ENCODE data around the gene SCUBE2.

Gene SCUBE2
- total RNA-seq: 0.09 to 0.78 reads per million in 2 experiments

DNA sequence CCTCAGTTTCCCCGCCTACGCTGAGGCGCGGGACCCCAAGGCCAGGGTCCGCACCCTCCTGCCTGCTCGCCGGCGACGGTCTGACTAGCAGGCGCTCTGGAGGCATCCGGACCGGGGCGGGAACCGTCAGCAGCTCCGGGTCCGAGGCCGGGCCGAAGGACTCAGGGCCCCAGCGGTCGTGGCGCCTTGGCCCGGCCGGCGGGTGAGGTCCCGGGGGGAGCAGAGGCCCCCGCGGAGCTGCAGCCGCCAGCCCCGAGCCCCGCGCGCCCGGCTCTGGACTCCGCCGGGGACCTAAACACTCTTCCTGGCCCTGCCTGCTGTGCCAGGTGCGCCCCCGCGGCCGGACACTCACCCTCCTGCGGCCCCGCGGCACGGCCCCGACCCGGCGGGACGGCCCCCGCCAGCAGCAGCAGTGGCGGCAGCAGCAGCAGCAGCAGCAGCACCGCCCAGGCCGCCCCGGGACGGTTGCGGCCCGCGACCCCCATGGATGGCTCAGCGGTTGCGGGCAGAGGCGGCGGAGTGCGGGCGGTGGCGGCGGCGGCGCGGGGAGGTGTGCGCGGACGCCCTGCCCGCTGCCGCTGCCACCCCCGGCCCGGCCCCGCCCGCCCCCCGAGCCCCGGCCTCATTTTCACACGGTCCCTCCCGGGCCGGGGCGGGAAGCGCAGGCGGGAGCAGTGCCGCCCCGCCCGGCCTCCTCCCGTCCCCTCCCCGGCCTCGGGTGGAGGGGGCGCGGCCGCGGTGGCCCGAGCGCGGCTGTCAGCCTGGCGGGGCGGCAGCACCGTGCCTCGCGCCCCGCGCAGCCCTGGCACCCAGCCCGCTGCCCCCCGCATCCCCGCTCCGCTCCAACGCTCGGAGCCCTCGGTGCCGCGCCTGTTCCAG is at the start of gene SCUBE2:
Gene SCUBE2 (minus strand): TSS at position 556 of the 879 bp plus-strand sequence. CDS start 71 bp downstream, at position 485.
- DNase-seq (ENCODE audit: low read depth): no peak

DNA sequence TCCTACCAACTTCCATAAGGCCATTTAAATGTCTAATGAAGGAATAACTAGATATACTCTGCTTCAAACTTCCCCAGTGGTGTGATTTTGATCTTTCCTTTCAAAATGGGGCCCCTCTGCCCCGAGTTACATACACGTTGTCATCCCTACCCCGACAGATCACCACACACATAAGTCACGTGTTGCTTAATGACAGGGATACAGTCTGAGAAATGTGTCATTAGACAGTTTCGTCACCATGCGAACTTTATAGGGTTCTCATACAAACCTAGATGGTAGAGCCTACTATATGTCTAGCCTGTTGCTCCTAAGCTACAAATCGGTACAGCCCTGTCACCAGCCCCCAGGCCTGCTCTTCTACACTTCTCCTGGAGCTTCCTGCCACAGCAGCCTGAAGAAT is 49.8 kb upstream of the SCUBE2 start:
- DNase-seq (ENCODE audit: low read depth): no peak

DNA sequence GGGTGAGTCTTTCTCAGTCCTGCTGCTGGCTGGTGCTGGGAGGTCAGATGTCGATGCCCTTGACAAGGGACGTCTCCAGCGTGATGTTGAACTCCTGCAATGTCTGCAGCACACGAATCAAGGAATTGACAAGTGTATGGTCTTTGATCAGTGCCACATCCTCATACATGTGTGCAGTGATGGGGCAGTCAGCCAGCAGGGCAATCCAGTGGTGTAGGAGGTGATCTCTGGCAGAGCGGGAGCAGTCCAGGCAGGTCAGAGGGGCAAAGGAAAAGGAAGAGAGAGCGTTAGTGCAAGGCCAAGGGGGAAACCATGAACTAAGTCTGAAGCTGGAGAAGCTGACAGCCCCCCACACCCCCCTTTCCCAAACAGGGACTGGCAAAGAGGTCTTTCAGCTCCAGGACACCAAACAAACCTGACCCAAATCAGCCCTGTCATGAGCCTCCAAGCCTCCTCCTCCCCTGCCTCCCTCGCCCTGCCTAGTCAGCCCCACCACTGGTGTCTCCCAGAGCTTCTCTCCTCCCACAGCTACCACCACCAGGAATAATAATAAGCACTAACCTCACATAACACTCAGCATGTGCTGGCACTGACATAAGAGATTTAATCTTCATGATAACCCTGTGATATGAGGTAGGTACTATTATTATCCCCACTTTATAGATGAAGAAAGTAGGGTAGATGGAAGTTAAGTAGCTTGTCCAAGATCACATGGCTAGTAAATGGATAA is 48.4 kb upstream of the SCUBE2 start:
- no peak for DNase-seq (ENCODE audit: low read depth)

DNA sequence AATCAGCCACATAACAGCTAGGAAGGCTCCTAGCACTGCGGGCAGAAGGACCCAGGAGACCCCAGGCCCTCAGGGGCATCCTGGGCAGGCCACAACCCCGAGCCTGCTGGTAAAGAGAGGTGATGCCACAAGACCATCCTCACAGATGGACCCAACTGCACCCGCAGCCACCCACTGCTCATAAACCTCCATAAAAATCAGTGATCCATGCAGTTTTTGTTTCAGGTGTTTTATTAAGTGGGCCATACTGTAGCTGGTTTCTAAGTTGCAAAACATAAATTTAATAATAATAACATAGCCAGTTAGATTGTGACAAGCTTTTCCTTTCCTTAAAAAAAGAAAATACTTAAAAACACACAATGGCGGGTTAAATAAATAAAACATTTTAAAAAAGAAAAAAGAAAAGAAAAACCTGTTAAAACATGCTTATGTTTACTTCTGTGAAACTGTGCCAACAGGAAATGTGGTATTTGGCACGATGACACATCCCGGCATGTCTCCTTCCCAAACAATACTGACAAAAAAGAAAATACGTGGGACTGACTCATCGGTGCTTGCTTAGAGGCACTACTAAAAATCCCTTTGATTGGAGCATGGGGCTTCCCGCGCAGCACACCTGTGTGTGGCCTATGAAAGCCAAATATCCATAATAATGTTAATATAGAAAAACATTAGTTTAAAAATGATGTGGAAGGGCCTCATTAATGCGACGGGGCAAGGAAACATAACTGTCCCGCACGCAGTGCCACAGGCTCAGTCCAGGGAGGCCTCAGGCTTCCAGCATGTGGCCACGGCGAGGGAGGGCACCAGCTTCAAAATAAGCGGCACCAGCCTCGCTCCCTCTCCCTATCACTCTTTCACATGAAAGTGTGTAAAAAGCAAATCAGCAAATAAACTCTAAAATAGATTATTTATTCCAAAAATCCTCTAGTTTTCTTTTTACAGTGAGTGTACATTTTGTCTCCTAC is 47.5 kb upstream of the SCUBE2 start:
- DNase-seq (ENCODE audit: low read depth): no peak

DNA sequence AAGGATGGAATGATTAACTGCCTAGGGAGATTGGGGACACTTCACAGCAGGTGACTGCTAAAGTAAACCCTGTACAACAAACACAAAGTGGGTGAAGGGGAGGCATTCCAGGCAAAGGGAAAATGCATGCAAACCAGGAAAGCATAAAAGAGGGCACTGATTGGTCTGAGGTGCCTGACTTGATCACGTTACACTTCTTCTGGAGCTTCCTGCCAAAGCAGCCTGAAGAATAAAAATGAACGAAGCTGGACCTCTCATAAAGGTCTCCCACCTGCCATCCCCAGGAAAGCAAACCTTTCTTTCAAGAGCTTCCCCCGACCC is 46.7 kb upstream of the SCUBE2 start:
- no peak for DNase-seq (ENCODE audit: low read depth)

DNA sequence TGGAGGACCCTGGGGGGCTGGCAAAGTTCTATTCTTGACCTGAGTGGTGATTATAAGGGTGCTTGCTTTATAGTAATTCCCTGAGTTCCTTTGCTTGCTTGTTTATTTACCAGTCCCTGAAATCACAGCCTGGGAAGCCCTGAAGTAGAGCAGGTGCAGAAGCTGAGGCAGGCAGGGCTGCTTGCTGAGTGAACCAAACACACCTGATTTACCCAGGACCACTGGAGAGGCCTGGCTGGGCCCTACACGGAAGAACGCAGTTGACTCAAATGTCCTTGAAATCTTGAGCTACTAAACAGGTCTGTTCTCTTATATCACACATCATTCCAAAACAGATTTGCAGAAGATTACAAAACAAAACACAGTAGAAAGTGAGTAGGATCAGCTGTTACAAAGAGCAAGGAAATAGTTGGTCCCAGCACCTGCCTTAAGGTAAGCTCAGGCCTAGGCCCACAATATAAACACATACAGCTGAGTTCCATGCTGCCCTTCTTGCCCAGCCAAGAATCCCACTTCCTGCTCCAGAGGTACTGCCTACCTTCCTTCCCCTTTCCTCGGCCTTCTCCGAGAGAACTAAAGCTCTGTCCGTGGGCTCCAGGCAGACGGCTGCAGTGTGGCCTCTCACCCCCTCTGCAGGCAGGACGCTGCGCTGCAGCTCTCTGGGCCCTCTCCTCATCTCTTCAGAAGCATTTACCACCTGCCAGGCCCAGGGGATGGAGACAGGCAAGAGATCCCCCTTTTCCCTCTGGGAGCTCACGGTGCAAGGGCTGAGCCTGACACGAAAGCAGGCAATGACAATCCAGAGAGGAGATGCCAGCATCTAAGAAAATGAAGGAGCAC is 46.1 kb upstream of the SCUBE2 start:
- peak; percentile 38 for DNase-seq (ENCODE audit: low read depth)

DNA sequence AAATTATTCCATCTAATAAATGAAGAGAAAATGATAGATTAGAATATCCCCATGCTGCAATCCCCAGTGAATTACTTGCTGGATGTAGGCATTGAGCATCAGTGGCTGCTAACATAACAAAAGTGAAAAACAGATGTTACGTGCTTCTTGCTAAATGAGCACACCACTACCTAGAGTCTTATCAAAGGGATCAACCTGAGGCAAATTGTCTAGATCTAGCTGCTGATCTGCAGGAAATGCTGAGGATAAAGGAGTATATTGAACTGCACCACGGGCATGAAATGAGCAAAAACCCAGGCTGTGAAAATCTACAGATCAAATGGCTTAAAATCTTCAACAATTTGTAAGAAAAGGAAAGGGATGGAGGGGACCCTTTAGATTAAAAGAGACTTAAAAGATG is 45.3 kb upstream of the SCUBE2 start:
- no peak for DNase-seq (ENCODE audit: low read depth)

DNA sequence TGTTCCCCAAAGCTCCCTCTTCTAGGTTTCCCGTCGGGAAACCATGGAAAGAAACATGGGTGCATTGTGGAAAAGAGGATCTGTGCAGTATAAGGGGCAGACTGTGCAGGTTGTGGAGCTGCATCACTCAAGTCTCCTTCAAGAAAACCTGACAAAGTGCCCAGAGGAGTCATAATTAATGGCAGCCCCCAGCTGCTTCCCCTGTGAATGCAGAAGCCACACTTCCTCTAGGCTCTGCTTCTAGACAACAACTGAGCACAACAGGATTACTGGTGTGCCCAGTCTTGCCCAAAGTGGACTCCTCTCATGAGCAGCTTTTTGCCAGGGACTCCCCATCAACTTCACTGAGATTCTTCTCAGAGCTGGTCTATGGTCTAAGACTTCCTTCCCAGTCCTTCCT is 42.6 kb upstream of the SCUBE2 start:
- no peak for DNase-seq (ENCODE audit: low read depth)

DNA sequence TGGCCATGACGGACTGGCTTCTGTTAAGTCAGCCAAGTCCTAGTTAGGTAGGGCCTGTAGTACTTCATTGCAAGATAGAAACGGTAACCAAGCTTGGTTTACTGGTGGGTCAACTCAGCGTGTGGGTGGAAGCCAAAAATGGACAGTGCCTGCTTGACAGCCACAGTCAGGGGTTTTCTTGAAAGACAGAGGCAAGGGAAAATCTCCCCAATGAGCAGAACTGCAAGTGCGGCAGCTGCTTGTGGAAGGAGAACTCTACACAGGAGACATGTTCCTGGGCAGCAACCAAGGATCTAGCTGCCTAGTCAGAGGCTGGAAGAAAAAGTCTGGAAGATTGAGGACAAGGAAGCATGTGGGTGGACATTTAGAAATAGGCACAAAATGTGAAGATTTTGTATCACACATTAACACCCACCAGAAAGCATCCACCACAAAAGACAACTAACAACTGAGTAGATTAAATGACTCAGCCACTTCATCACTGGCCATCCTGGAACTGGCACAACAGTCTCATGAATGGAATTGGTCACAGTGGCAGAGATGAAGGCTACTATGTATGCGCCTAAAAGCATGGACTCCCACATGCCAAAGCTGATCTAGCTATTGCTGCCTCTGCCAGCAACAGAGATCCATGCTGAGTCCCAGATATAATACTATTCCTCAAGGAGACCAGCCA is 40.9 kb upstream of the SCUBE2 start:
- no peak for DNase-seq (ENCODE audit: low read depth)

DNA sequence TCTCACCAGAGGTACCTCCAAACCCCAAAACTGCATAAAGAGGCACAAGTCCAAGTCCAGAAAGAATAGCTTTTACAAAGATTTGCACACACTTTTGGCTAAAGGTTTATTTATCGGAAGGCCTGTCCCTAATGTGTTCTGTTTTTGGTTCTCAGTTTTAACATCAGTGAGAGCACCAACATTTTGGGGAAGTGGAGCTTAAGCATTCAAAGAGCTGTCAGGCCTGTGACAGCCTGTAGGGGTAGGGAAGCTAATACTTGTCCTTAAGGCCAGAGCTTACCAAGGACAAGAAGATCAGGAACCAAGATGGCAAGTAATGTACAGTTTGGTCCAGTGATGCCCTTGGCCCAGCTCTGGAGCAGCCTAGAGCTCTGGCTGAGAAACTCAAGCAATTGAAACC is 38.9 kb upstream of the SCUBE2 start:
- no peak for DNase-seq (ENCODE audit: low read depth)

DNA sequence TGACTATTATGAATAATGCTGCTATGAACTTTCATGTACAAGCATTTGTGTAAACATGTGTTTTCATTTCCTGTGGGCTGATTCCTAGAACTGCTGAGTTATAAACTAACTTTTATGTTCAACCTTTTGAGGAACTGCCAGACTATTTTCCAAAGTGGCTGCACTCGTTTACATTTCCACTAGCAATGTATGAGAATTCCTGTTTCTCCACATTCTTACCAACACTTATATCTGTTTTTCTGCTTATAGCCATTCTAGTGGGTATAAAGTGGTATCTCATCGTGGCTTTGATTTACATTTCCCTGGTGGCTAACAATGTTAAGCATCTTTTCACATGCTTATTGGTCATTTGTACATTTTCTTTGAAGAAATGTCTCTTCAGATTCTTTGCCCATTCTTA is 35.2 kb upstream of the SCUBE2 start:
- no peak for DNase-seq (ENCODE audit: low read depth)

DNA sequence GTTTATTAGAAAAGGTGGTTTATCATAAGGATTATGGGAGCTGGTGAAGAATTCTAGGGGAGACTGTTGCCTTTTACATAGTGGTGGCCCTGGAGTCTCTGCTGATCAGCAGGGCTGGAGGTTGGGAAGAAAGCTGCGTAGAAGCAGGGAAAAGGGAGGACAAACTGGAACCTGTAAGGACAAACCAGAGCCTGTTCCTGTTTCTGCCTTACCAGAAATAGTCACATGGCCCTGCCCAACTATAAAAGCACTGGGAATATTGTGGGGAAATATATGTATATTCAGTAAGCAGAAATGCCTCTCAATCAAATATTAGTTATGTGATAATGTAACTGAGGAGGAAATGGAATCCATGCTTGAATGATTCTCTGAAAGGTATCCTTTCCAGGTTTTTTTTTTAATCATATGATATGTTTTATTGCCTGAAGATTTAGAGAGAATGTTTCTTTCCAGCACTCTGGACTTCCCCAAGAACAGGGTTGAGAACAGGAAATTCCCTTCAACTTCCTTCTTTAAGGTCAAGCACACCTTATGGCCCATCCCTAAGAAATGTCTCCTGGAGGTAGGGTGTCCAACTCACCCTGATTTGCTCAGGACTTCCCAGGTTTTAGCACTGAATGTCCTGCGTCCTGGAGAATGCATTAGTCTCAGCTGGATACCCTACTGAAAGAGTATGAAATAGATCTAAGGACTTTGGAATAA is 33.9 kb upstream of the SCUBE2 start:
- DNase-seq (ENCODE audit: low read depth): no peak

DNA sequence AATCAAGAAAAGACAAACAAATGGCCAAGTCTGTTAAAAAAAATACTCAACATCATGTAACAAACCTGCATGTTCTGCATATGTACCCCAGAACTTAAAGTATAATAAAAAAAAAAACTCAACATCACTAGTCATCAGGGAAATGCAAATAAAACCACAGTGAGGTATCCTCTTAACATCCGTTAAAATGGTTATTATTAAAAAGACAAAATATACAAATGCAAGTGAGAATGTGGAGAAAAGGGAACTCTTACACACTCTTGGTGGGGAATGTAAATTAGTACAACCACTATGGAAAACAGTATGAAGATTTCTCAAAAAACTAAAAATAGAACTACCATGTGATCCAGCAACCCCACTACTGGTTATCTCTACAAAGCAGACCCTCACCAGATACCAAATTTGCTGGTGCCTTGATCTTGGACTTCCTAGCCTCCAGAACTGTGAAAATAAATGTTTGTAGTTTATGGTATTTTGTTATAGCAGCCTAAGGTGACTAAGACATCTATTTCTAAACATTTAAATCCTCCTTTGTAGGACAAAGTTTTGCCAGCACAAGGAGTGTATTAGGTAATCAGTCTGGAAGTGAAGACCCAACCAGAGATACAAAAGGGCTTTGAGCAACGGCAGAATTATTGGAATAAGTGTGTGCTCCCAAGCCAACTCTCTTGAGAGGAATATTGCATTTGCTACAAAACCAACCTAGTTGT is 32.4 kb upstream of the SCUBE2 start:
- no peak for DNase-seq (ENCODE audit: low read depth)

DNA sequence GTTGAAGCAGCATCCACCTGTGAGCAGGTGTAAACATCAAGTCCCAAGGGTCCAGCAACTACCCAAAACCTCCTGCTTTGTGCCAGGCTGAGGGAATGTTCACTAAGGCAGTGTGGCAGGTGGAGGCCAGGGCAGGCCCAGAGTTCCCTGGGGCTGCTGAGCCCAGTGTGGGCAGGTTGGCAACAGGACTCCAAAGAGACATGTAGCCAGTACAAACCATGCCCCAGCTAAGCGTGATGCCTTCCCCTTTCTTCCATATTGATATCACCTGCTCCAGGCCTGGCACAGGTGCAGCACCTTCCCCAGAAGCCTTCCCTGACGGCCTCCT is 30.0 kb upstream of the SCUBE2 start:
- no peak for DNase-seq (ENCODE audit: low read depth)

DNA sequence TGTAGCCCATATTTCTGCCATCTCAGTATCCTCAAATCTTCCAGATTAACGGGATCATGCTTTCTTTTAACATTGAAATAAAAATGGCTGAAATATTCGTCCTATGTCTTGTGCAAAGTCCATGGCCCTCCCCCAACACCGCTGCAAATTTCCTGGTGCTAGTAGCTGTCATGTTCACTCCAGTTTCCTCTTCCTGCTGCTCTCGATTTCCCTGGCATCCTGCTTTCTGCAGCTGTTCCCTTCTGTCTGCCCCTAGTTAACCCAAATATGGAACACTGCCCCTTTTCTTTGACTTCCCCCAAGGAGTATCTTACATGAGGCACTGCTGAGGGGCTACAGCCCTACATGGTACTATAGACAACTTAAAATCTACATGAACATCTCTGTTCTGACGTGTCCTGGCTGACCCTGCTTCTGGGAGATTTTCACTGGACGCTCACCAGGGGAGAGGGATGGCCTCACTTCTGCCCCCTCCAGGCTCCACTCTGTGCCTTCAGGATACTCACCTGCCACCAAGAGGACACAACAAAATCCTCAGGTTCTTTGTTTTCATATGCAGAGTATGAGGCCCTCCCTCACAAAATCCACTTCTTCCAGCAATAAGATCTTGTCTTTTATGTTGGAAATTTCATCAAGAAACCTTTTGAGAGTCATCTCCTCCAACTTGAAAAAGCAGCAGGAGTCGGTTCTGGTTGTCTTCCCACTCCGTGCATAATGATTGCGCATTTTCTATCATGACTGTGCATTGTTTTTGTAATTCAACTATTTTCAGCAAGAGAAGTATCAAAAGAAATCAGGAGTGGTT is 29.5 kb upstream of the SCUBE2 start:
- DNase-seq (ENCODE audit: low read depth): no peak

DNA sequence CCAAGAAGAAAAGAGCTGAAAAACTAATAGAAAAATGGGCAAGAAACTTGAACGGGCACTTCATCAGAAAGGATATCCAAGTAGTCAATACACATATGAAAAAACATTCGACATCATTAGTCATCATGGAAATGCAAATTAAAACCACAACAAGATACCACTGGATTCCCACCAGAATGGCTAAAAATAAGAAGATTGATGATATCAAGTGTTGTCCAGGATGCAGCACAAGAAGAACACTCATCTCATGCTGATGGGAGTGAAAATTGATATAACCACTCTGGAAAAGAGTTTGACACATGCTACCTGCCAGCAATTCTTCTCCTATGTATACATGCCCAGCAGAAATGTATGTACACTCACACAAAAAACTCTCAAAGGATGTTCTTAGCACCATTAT is 26.9 kb upstream of the SCUBE2 start:
- no peak for DNase-seq (ENCODE audit: low read depth)

DNA sequence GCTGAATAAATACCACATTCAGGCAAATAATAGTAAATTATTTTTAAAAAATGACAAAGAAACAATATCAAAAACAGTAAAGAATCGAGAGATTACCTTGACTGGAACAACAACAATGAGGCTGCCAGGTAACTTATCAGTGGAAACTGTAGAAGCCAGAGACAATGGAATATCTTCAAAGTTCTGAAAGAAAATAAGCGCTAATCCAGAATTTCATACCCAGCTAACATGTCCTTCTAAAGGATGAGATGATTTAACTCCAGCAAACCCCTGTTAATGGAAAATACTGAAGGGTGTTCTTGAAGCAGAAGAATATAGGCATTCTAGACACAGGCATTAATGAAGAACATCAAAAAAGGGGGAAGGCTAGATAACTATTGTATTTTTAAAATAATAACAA is 20.7 kb upstream of the SCUBE2 start:
- DNase-seq (ENCODE audit: low read depth): no peak

DNA sequence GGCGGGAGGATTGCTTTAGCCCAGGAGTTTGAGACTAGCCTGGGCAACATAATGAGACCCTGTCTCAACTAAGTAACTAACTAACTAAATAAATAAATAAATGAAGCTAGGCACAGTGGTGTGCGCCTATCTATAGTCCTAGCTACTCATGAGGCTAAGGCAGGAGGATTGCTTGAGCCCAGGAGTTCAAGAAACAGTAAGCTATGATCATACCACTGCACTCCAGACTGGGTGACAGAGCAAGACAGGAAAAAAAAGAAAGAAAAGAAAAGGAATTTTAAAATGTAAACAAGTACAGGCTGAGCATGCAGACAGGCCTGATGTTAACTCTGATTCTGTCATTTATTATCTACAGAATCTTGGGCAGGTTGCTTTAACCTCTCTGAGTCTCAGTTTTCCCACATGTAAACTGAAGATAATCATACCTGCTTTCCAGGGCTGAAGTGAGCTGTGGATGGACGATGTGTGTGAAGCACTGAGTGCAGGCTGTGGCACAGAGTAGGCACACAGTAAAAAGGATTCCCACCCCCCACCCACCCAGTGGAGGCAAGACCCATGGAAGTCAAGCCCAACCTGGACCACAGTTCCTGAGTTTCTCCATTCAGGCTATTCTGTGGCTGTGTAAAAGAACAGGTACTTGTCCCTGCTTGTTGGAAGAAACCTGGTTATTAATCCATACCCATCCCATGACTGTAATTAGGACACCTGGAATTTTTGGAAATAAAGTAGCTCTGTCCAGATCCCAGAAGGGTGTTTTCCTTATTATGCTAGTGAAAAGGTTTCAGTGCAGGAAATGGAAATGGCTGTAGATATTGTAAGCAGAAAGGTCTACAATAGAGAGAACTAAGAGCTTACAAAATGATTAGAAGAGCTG is 18.7 kb upstream of the SCUBE2 start:
- DNase-seq (ENCODE audit: low read depth): no peak
